H1 (cell line): Measurements from ENCODE around the gene IFNA2. TPM values are rescaled to one million over a fixed set of nuclear protein-coding genes. Genes with fewer than 3 reads are reported as not detected.

Source experiments
- ASH2L ChIP-seq: fragments of 200-600, 300-600 bp; sonication (generic); IDR thresholded peaks from one replicate; pipeline ENCODE4 v1.7.1; 2017; ENCODE audit warnings: low read length
- CTCF ChIP-seq, 3 experiments: IDR thresholded peaks; 1 replicate in 2 of 3; 2 replicates in 1 of 3; pipeline versions ENCODE4 v1.5.1 to v1.6.1; 2011; ENCODE audit warnings: low read length in 3 of 3, mild to moderate bottlenecking in 3 of 3, inconsistent platforms in 2 of 3, low read depth in 1 of 3, moderate library complexity in 1 of 3; ENCODE audit not compliant: insufficient read depth in 1 of 3; ENCODE audit errors: control extremely low read depth in 1 of 3
- GABPA ChIP-seq: IDR thresholded peaks from 2 replicates; pipeline ENCODE4 v1.6.1; 2011; ENCODE audit warnings: mild to moderate bottlenecking, low read length, moderate library complexity, borderline replicate concordance; ENCODE audit not compliant: insufficient read depth
- KDM5A ChIP-seq: fragments of 200-600 bp; IDR thresholded peaks from 2 replicates; pipeline ENCODE4 v1.7.1; 2012; ENCODE audit warnings: mild to moderate bottlenecking, low read length, inconsistent platforms, mixed read lengths
- RFX5 ChIP-seq: IDR thresholded peaks from 2 replicates; pipeline ENCODE4 v1.6.1; 2011; ENCODE audit warnings: low read depth, low read length, improper control_type of control experiment, borderline replicate concordance
- YY1 ChIP-seq: IDR thresholded peaks from 2 replicates; pipeline ENCODE4 v1.6.1; 2011; ENCODE audit warnings: low read depth, mild to moderate bottlenecking, low read length
- polyA plus RNA-seq, 7 experiments: library from polyadenylated mRNA; depleted of rRNA in 3 of 7; stranded (reverse) in 5 of 7; unstranded in 2 of 7; fragments of >200 nt in 5 of 7; fragments of 200-250 nt in 2 of 7; gene quantifications; 1 replicate in 5 of 7; 2 replicates in 1 of 7; 4 replicates in 1 of 7; pipeline versions ENCODE4 v1.2.1 to v1.2.3, GENCODE V29; 2011 to 2013; ENCODE audit warnings: missing spikeins in 2 of 7, mixed read lengths in 2 of 7
- total RNA-seq: library from RNA; stranded (reverse); fragmentation: NEBNext Ultra II Directional; extraction: Animal tissue kit (Norgen Biotek cat#: 25700); gene quantifications from 2 replicates; pipeline ENCODE4 v1.2.1, GENCODE V29; 2021

IFNA2 gene
- total and polyA plus RNA-seq, 2 of the 8 experiments (the other 6 are each of a cell fraction or from before 2014, with no cell fraction given): not detected

GRCh38 chr9:21398955-21399489, 13.8 kb upstream of the IFNA2 start (continued):
- TF ChIP-seq KDM5A (no peak), CTCF (IDR thresholded peaks at IDR 0.05; ENCODE audit: control extremely low read depth in 1 of 3, insufficient read depth in 1 of 3, low read depth in 1 of 3, low read length in 3 of 3) (no peak), GABPA (no peak), YY1 (no peak), ASH2L (no peak), RFX5 (no peak)
